ENCODE data around the gene PDF.

DNA sequence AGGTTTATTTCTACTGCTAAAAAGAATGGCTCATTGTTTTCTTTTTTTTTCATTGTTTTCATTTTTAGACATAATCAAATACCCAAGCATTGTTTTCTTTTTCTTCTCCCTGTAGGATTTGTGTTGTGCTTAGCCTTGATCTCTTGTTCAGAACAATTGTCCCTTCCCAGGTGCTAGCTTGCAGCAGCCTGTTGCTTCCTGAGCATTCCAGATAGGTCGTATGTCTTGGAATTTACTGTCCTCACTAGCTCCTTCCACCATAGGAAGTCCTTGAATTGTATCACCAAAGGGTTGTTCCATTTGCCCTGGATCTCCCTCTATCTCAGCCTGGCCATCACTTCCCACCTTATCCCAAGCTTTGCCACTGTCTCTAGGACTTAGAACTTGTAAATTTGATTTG is 29.2 kb downstream of the PDF start:
- TF ChIP-seq, protein P1, sequence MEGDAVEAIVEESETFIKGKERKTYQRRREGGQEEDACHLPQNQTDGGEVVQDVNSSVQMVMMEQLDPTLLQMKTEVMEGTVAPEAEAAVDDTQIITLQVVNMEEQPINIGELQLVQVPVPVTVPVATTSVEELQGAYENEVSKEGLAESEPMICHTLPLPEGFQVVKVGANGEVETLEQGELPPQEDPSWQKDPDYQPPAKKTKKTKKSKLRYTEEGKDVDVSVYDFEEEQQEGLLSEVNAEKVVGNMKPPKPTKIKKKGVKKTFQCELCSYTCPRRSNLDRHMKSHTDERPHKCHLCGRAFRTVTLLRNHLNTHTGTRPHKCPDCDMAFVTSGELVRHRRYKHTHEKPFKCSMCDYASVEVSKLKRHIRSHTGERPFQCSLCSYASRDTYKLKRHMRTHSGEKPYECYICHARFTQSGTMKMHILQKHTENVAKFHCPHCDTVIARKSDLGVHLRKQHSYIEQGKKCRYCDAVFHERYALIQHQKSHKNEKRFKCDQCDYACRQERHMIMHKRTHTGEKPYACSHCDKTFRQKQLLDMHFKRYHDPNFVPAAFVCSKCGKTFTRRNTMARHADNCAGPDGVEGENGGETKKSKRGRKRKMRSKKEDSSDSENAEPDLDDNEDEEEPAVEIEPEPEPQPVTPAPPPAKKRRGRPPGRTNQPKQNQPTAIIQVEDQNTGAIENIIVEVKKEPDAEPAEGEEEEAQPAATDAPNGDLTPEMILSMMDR (IDR thresholded peaks at IDR 0.05) = no peak
- TF ChIP-seq EZH2 (IDR thresholded peaks at IDR 0.05; ENCODE audit: borderline replicate concordance, insufficient read depth, low read depth, low read length, poor library complexity, severe bottlenecking) = no peak

Data from B cell (primary cell).